Activated naive CD8-positive, alpha-beta T cell treated with anti-CD3 and anti-CD28 coated beads, Interleukin-2, amount 50 U/mL, for 16 hours (primary cell): ENCODE measurements around the gene FAM171A1.
"Not testable (repeated sequence)": the region's sequence is repeated elsewhere in the genome, so short reads cannot be mapped to it uniquely, and the experiment has no call there.

Experiments used
- DNase-seq: peaks from one replicate; pipeline ENCODE4 v3.0.0-alpha.2; 2020; ENCODE audit warnings: low read depth, low spot score

FAM171A1 gene

GRCh38 chr10:15320118-15320517, 51.0 kb downstream of the FAM171A1 start:
- no peak for DNase-seq

GRCh38 chr10:15316871-15317464, 54.1 kb downstream of the FAM171A1 start:
- DNase-seq: no peak

- no peak for DNase-seq
Measured at GRCh38 chr10:15316145-15316544, 54.9 kb downstream of the FAM171A1 start.

GRCh38 chr10:15315286-15315685, 55.8 kb downstream of the FAM171A1 start:
- no peak for DNase-seq

- no peak for DNase-seq
Measured at GRCh38 chr10:15314482-15315045, 56.5 kb downstream of the FAM171A1 start.

GRCh38 chr10:15313843-15314242, 57.2 kb downstream of the FAM171A1 start:
- DNase-seq: no peak

GRCh38 chr10:15313047-15313446, 58.0 kb downstream of the FAM171A1 start:
- no peak for DNase-seq

GRCh38 chr10:15311569-15312280, 59.4 kb downstream of the FAM171A1 start:
- DNase-seq: no peak

- DNase-seq: no peak
Measured at GRCh38 chr10:15310776-15311568, 60.1 kb downstream of the FAM171A1 start.

GRCh38 chr10:15309221-15309620, 61.9 kb downstream of the FAM171A1 start:
- DNase-seq: no peak

- DNase-seq: no peak
Measured at GRCh38 chr10:15306735-15307280, 64.3 kb downstream of the FAM171A1 start.

GRCh38 chr10:15305634-15306033, 65.5 kb downstream of the FAM171A1 start:
- no peak for DNase-seq

- DNase-seq: no peak
Measured at GRCh38 chr10:15305161-15305560, 65.9 kb downstream of the FAM171A1 start.

GRCh38 chr10:15302188-15302956, 68.7 kb downstream of the FAM171A1 start:
- DNase-seq: not testable (repeated sequence)

- DNase-seq: no peak
Measured at GRCh38 chr10:15300697-15301096, 70.4 kb downstream of the FAM171A1 start.

- DNase-seq: no peak
Measured at GRCh38 chr10:15300145-15300544, 70.9 kb downstream of the FAM171A1 start.

GRCh38 chr10:15296701-15297100, 74.4 kb downstream of the FAM171A1 start:
- DNase-seq: no peak

GRCh38 chr10:15295537-15296325, 75.4 kb downstream of the FAM171A1 start:
- no peak for DNase-seq

- no peak for DNase-seq
Measured at GRCh38 chr10:15293862-15294842, 76.9 kb downstream of the FAM171A1 start.
